Skin epidermis (tissue), 12 donors: ENCODE results near the gene WASHC4.
A peak's percentile ranks its signal among the peaks of the same experiment; 100 is the strongest.
"Not testable (repeated sequence)": the region's sequence is repeated elsewhere in the genome, so short reads cannot be mapped to it uniquely, and the experiment has no call there.

Experiments used
- H3K27ac ChIP-seq, 21 experiments: fragments of 200-600 bp; sonication (generic) in 11 of 21; one replicate each; pipeline ENCODE4 v1.5.0; 2020; ENCODE audit warnings: mild to moderate bottlenecking in 3 of 21, inconsistent platforms in 2 of 21, moderate library complexity in 2 of 21
- H3K4me3 ChIP-seq, 7 experiments: fragments of 200-600 bp; sonication (generic) in 2 of 7; one replicate each; pipeline ENCODE4 v1.5.0; 2020; ENCODE audit warnings: inconsistent platforms in 2 of 7, mild to moderate bottlenecking in 2 of 7, moderate library complexity in 1 of 7

Gene WASHC4

GRCh38 chr12:105142259-105142658, 34.7 kb downstream of the WASHC4 start:
- no peak overlapping the region for H3K27ac ChIP-seq
- H3K4me3 ChIP-seq: no peak overlapping the region

- H3K27ac ChIP-seq: no peak overlapping the region
- H3K4me3 ChIP-seq: no peak overlapping the region
Observed at GRCh38 chr12:105156260-105156659, 48.7 kb downstream of the WASHC4 start.

GRCh38 chr12:105157606-105158005, 50.1 kb downstream of the WASHC4 start:
- no peak overlapping the region for H3K4me3 ChIP-seq
- no peak overlapping the region for H3K27ac ChIP-seq

- Histone ChIP-seq H3K27ac (no peak overlapping the region), H3K4me3 (no peak overlapping the region)
Observed at GRCh38 chr12:105158876-105159275, 51.3 kb downstream of the WASHC4 start.

- no peak overlapping the region for H3K27ac ChIP-seq
- H3K4me3 ChIP-seq: no peak overlapping the region
Observed at GRCh38 chr12:105162174-105162573, 54.6 kb downstream of the WASHC4 start.

GRCh38 chr12:105164068-105164467, 56.5 kb downstream of the WASHC4 start:
- Histone ChIP-seq H3K27ac (no peak overlapping the region), H3K4me3 (no peak overlapping the region)

- Histone ChIP-seq H3K4me3 (no peak overlapping the region), H3K27ac (peak overlapping the region in 1 of 21 experiments; percentile 3)
Observed at GRCh38 chr12:105166736-105167135, 59.2 kb downstream of the WASHC4 start.

GRCh38 chr12:105167346-105167745, 59.8 kb downstream of the WASHC4 start:
- no peak overlapping the region for H3K27ac ChIP-seq
- H3K4me3 ChIP-seq: no peak overlapping the region

GRCh38 chr12:105168006-105168405, 60.5 kb downstream of the WASHC4 start:
- H3K27ac ChIP-seq: no peak overlapping the region

GRCh38 chr12:105170139-105170538, 62.6 kb downstream of the WASHC4 start:
- no peak overlapping the region for H3K4me3 ChIP-seq
- no peak overlapping the region for H3K27ac ChIP-seq

More at GRCh38 chr12:105168006-105168405, 60.5 kb downstream of the WASHC4 start:
- no peak overlapping the region for H3K4me3 ChIP-seq

- Histone ChIP-seq H3K27ac (peak overlapping the region in 1 of 21 experiments; percentile 37), H3K4me3 (no peak overlapping the region)
Observed at GRCh38 chr12:105171691-105172436, 64.3 kb downstream of the WASHC4 start.

- H3K27ac ChIP-seq: no peak overlapping the region
- no peak overlapping the region for H3K4me3 ChIP-seq
Observed at GRCh38 chr12:105175397-105175990, 68.0 kb downstream of the WASHC4 start.

- Histone ChIP-seq H3K4me3 (no peak overlapping the region), H3K27ac (no peak overlapping the region)
Observed at GRCh38 chr12:105177208-105177607, 69.7 kb downstream of the WASHC4 start.

- not testable (repeated sequence) for H3K4me3 ChIP-seq, H3K27ac ChIP-seq
Observed at GRCh38 chr12:105179114-105179513, 71.6 kb downstream of the WASHC4 start.

GRCh38 chr12:105183406-105183805, 75.9 kb downstream of the WASHC4 start:
- H3K4me3 ChIP-seq, H3K27ac ChIP-seq: not testable (repeated sequence)

GRCh38 chr12:105183976-105184375, 76.4 kb downstream of the WASHC4 start:
- H3K4me3 ChIP-seq, H3K27ac ChIP-seq: not testable (repeated sequence)

- no peak overlapping the region for H3K4me3 ChIP-seq
- no peak overlapping the region for H3K27ac ChIP-seq
Observed at GRCh38 chr12:105189293-105189692, 81.8 kb downstream of the WASHC4 start.

- H3K27ac ChIP-seq: peak overlapping the region in 1 of 21 experiments; percentile 14
- H3K4me3 ChIP-seq: no peak overlapping the region
Observed at GRCh38 chr12:105190530-105190929, 83.0 kb downstream of the WASHC4 start.

GRCh38 chr12:105192624-105193225, 85.2 kb downstream of the WASHC4 start:
- H3K27ac ChIP-seq: peak overlapping the region in 1 of 21 experiments; percentile 5

GRCh38 chr12:105194947-105195346, 87.4 kb downstream of the WASHC4 start:
- Histone ChIP-seq H3K27ac (no peak overlapping the region), H3K4me3 (no peak overlapping the region)

More at GRCh38 chr12:105192624-105193225, 85.2 kb downstream of the WASHC4 start:
- no peak overlapping the region for H3K4me3 ChIP-seq

- H3K27ac ChIP-seq: no peak overlapping the region
- no peak overlapping the region for H3K4me3 ChIP-seq
Observed at GRCh38 chr12:105196090-105196489, 88.6 kb downstream of the WASHC4 start.
